Measurements from ENCODE around the gene RUBCN.
"Not testable (repeated sequence)": the region's sequence is repeated elsewhere in the genome, so short reads cannot be mapped to it uniquely, and the experiment has no call there.

RUBCN gene

GRCh38 chr3:197685546-197685945 lies 51.2 kb downstream of the RUBCN start:
- no peak for DNase-seq (ENCODE audit: low read depth)

- DNase-seq (ENCODE audit: low read depth) = no peak
Observed at GRCh38 chr3:197683191-197683590, 53.5 kb downstream of the RUBCN start.

GRCh38 chr3:197682713-197683112 lies 54.0 kb downstream of the RUBCN start:
- DNase-seq (ENCODE audit: low read depth) = no peak

- no peak for DNase-seq (ENCODE audit: low read depth)
Observed at GRCh38 chr3:197680955-197681521, 55.7 kb downstream of the RUBCN start.

- DNase-seq (ENCODE audit: low read depth) = no peak
Observed at GRCh38 chr3:197675951-197676350, 60.8 kb downstream of the RUBCN start.

- DNase-seq (ENCODE audit: low read depth) = no peak
Observed at GRCh38 chr3:197675563-197675860, 61.2 kb downstream of the RUBCN start.

GRCh38 chr3:197674741-197675562 lies 61.8 kb downstream of the RUBCN start:
- no peak for DNase-seq (ENCODE audit: low read depth)

- no peak for DNase-seq (ENCODE audit: low read depth)
Observed at GRCh38 chr3:197673170-197673569, 63.5 kb downstream of the RUBCN start.

GRCh38 chr3:197670361-197670760 lies 66.3 kb downstream of the RUBCN start:
- no peak for DNase-seq (ENCODE audit: low read depth)

GRCh38 chr3:197667968-197668367 lies 68.7 kb downstream of the RUBCN start:
- no peak for DNase-seq (ENCODE audit: low read depth)

GRCh38 chr3:197667293-197667692 lies 69.4 kb downstream of the RUBCN start:
- not testable (repeated sequence) for DNase-seq (ENCODE audit: low read depth)

- not testable (repeated sequence) for DNase-seq (ENCODE audit: low read depth)
Observed at GRCh38 chr3:197666221-197666842, 70.4 kb downstream of the RUBCN start.

GRCh38 chr3:197665549-197665948 lies 71.2 kb downstream of the RUBCN start:
- not testable (repeated sequence) for DNase-seq (ENCODE audit: low read depth)

- DNase-seq (ENCODE audit: low read depth) = not testable (repeated sequence)
Observed at GRCh38 chr3:197665142-197665491, 71.6 kb downstream of the RUBCN start.

- not testable (repeated sequence) for DNase-seq (ENCODE audit: low read depth)
Observed at GRCh38 chr3:197664414-197665141, 72.1 kb downstream of the RUBCN start.

GRCh38 chr3:197663367-197664140 lies 73.2 kb downstream of the RUBCN start:
- not testable (repeated sequence) for DNase-seq (ENCODE audit: low read depth)

GRCh38 chr3:197662352-197662751 lies 74.4 kb downstream of the RUBCN start:
- DNase-seq (ENCODE audit: low read depth) = not testable (repeated sequence)

GRCh38 chr3:197661874-197662273 lies 74.8 kb downstream of the RUBCN start:
- DNase-seq (ENCODE audit: low read depth) = not testable (repeated sequence)

GRCh38 chr3:197661234-197661834 lies 75.4 kb downstream of the RUBCN start:
- DNase-seq (ENCODE audit: low read depth) = not testable (repeated sequence)

- not testable (repeated sequence) for DNase-seq (ENCODE audit: low read depth)
Observed at GRCh38 chr3:197659701-197660100, 77.0 kb downstream of the RUBCN start.

GRCh38 chr3:197659144-197659543 lies 77.6 kb downstream of the RUBCN start:
- DNase-seq (ENCODE audit: low read depth) = not testable (repeated sequence)

Measured in stromal cell of bone marrow (primary cell).